IPS-18c (cell line): ENCODE measurements around the gene RAD21L1.
"Not testable (repeated sequence)": the region's sequence is repeated elsewhere in the genome, so short reads cannot be mapped to it uniquely, and the experiment has no call there.

ENCODE experiments used
- H3K4me3 ChIP-seq: 2 replicates; pipeline ENCODE4 v1.7.0; 2013; ENCODE audit warnings: low read depth, mild to moderate bottlenecking, low read length, moderate library complexity; ENCODE audit not compliant: insufficient read depth
- H3K9me3 ChIP-seq: one replicate; pipeline ENCODE4 v1.6.1; 2013; ENCODE audit warnings: mild to moderate bottlenecking, low read length, moderate library complexity; ENCODE audit not compliant: control insufficient read depth, insufficient read depth

Gene RAD21L1

GRCh38 chr20:1212607-1213396 is 13.0 kb upstream of the RAD21L1 start:
- H3K4me3 ChIP-seq, result no peak overlapping the region
- H3K9me3 ChIP-seq, result no peaks in the 10 kb centered on the region

- Histone ChIP-seq H3K4me3 (no peak overlapping the region), H3K9me3 (no peaks in the 10 kb centered on the region)
Observed at GRCh38 chr20:1214838-1215261, 11.0 kb upstream of the RAD21L1 start.

- no peaks in the 10 kb centered on the region for H3K9me3 ChIP-seq
- no peak overlapping the region for H3K4me3 ChIP-seq
Observed at GRCh38 chr20:1215386-1216170, 10.3 kb upstream of the RAD21L1 start.

GRCh38 chr20:1216527-1217427 is 9.1 kb upstream of the RAD21L1 start:
- not testable (repeated sequence) for H3K9me3 ChIP-seq, H3K4me3 ChIP-seq

- H3K4me3 ChIP-seq, H3K9me3 ChIP-seq: not testable (repeated sequence)
Observed at GRCh38 chr20:1222750-1223149, 3.1 kb upstream of the RAD21L1 start.

GRCh38 chr20:1224205-1224890 is 1.5 kb upstream of the RAD21L1 start:
- Histone ChIP-seq H3K4me3 (no peak overlapping the region), H3K9me3 (no peaks in the 10 kb centered on the region)

- H3K4me3 ChIP-seq, result peak overlapping the region; percentile 40; the same call in 1 of the 2 replicates
- no peaks in the 10 kb centered on the region for H3K9me3 ChIP-seq
Observed at GRCh38 chr20:1225263-1225782, 521 bp upstream of the RAD21L1 start.

- no peaks in the 10 kb centered on the region for H3K9me3 ChIP-seq
- no peak overlapping the region for H3K4me3 ChIP-seq
Observed at GRCh38 chr20:1229541-1229940, 3.7 kb downstream of the RAD21L1 start.

- Histone ChIP-seq H3K4me3 (no peak overlapping the region), H3K9me3 (no peaks in the 10 kb centered on the region)
Observed at GRCh38 chr20:1232286-1233111, 6.7 kb downstream of the RAD21L1 start.

- no peaks in the 10 kb centered on the region for H3K9me3 ChIP-seq
- no peak overlapping the region for H3K4me3 ChIP-seq
Observed at GRCh38 chr20:1240549-1240948, 14.7 kb downstream of the RAD21L1 start.

- Histone ChIP-seq H3K9me3 (no peaks in the 10 kb centered on the region), H3K4me3 (no peak overlapping the region)
Observed at GRCh38 chr20:1241456-1241855, 15.6 kb downstream of the RAD21L1 start.

GRCh38 chr20:1242099-1242498 is 16.3 kb downstream of the RAD21L1 start:
- no peak overlapping the region for H3K4me3 ChIP-seq
- H3K9me3 ChIP-seq, result no peaks in the 10 kb centered on the region

GRCh38 chr20:1242530-1242929 is 16.7 kb downstream of the RAD21L1 start:
- no peak overlapping the region for H3K4me3 ChIP-seq
- H3K9me3 ChIP-seq, result no peaks in the 10 kb centered on the region

- no peaks in the 10 kb centered on the region for H3K9me3 ChIP-seq
- no peak overlapping the region for H3K4me3 ChIP-seq
Observed at GRCh38 chr20:1245578-1245977, 19.7 kb downstream of the RAD21L1 start.

- no peak overlapping the region for H3K4me3 ChIP-seq
- H3K9me3 ChIP-seq, result no peaks in the 10 kb centered on the region
Observed at GRCh38 chr20:1247689-1248088, 21.8 kb downstream of the RAD21L1 start.

- not testable (repeated sequence) for H3K9me3 ChIP-seq, H3K4me3 ChIP-seq
Observed at GRCh38 chr20:1250282-1250681, 24.4 kb downstream of the RAD21L1 start.
